Measurements from ENCODE around the gene ROBO2. TPM values are rescaled to one million over a fixed set of nuclear protein-coding genes. Genes with fewer than 3 reads are reported as not detected.

The ROBO2 gene
- total RNA-seq, 1 donor from 2014 or later: not detected

GRCh38 chr3:77655396-77655795 lies 615.5 kb downstream of the ROBO2 start:
- no peak for DNase-seq (ENCODE audit: low read depth in 2 of 2)

GRCh38 chr3:77660718-77661117 lies 620.8 kb downstream of the ROBO2 start:
- DNase-seq (ENCODE audit: low read depth in 2 of 2): no peak

DNA sequence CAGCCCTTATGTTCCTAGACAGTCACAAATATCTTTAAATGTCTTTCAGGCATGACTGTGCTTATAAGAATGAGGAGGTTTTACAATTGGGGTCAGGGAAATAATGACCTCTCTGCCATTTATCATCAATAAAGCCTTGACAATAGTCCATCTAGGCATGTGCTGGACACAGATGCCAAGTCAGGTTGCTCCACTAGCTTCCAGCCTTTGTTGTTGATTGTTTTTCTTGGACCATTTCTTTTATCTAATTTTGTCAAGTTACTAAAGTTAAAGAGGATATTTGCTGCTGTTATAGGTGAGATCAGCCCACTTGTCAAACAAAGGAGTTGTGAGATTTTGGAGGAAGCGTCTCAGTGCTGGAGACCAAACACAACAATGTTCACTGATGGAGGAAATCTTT lies 628.0 kb downstream of the ROBO2 start:
- peak in 1 of 2 donors; percentile 21 for DNase-seq (ENCODE audit: low read depth in 2 of 2)

GRCh38 chr3:77668376-77668775 lies 628.5 kb downstream of the ROBO2 start:
- DNase-seq (ENCODE audit: low read depth in 2 of 2): no peak

DNA sequence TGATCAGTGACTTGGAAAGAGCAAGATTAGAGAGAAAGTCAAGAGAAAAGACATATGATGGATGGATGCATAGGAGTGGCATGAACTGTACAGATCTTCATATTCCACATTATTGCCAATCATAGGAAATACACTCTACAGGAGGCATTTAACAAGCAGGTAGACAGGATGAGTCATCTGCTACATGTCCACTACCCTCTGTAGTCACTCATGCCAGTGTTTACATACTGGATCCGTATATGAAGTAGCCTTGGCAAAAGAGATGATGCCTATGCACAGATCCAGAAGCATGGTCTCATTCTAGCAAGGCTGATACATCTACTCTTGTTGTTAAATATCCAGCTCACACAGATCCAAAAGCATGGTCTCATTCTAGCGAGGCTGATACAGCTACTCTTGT lies 632.1 kb downstream of the ROBO2 start:
- no peak for DNase-seq (ENCODE audit: low read depth in 2 of 2)

- DNase-seq (ENCODE audit: low read depth in 2 of 2): no peak
Measured at GRCh38 chr3:77682162-77682561, 642.3 kb downstream of the ROBO2 start.

- no peak for DNase-seq (ENCODE audit: low read depth in 2 of 2)
Measured at GRCh38 chr3:77684115-77684514, 644.2 kb downstream of the ROBO2 start.

- DNase-seq (ENCODE audit: low read depth in 2 of 2): no peak
Measured at GRCh38 chr3:77685713-77686112, 645.8 kb downstream of the ROBO2 start.

GRCh38 chr3:77686560-77686959 lies 646.7 kb downstream of the ROBO2 start:
- no peak for DNase-seq (ENCODE audit: low read depth in 2 of 2)

GRCh38 chr3:77687545-77687944 lies 647.6 kb downstream of the ROBO2 start:
- DNase-seq (ENCODE audit: low read depth in 2 of 2): no peak

- DNase-seq (ENCODE audit: low read depth in 2 of 2): no peak
Measured at GRCh38 chr3:77690284-77690845, 650.5 kb downstream of the ROBO2 start.

GRCh38 chr3:77693147-77693546 lies 653.2 kb downstream of the ROBO2 start:
- no peak for DNase-seq (ENCODE audit: low read depth in 2 of 2)

GRCh38 chr3:77699125-77699691 lies 659.3 kb downstream of the ROBO2 start:
- DNase-seq (ENCODE audit: low read depth in 2 of 2): no peak

Data from lung microvascular endothelial cell (primary cell).